CD4-positive, alpha-beta T cell treated with Interleukin-15 for 1 hour (primary cell): ENCODE data around the gene PODXL2.

Experiments used
- DNase-seq: peaks from one replicate; pipeline ENCODE4 v3.0.0-alpha.2; 2020

Gene PODXL2

DNA sequence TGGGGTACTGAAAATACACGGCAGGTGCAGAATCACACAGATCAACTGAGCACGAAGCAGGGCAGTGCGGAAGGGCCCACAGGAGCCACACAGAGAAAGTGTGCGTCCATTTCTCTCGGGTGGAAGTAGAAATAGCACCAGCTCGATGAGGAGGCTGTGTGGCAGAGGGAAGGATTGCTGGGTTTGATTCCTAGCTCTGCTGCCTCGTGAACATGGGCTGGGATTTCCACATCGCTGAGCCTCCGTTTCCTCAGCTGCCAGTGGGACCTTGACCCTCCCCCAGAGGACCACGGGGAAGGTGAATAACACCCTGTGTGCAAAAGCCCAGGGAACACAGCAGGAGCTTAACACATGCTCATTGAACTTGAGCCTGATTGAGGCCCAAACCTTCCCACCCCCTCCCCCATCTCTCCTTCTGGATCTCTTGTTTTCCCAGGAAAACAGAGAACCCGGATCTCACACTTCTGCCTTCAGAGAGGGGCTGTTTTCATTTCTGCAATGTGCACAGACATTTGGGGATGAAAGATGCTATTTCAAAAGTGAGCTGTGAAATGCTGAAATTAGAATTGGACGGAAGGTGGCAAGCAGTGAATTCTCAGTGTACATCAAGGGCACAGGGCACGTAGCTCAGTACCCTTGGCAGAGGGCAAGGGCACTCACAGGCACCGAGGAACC lies 82.2 kb downstream of the PODXL2 start:
- no peak for DNase-seq

DNA sequence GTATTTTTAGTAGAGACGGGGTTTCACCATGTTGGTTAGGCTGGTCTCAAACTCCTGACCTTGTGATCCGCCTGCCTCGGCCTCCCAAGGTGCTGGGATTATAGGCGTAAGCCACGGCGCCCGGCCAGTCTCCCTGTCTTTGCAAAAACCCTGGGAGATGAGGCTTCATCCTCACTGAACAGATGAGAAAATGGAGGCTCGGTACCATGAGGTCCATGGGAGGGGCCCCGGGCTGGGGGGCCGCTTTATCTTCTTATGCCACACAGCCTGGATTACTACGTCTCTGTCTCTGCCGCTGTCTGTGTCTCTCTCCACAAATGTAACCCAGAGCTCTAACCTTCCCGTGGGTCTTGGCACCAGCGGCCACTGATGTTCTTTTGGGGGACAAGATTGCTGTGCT lies 82.9 kb downstream of the PODXL2 start:
- no peak for DNase-seq

DNA sequence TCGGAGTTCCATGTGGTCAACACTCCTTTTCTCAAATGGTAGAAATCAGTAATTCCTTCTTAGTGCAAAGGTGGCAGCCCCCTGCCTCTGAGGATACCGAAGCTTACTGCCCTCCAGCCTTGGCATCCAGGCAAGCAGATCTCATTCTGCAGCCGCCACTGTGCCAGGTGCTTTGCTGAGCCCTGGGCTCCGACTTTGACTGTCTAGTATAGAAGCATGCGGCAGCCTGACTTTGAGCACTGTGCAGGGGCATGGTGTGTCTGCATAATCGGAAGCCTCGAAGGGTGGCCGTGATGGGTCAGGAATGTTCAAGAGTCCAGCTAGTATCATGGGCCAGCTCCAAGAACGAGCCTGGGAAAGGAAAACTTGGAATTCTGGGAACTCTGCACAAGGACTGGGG lies 83.5 kb downstream of the PODXL2 start:
- DNase-seq = no peak

DNA sequence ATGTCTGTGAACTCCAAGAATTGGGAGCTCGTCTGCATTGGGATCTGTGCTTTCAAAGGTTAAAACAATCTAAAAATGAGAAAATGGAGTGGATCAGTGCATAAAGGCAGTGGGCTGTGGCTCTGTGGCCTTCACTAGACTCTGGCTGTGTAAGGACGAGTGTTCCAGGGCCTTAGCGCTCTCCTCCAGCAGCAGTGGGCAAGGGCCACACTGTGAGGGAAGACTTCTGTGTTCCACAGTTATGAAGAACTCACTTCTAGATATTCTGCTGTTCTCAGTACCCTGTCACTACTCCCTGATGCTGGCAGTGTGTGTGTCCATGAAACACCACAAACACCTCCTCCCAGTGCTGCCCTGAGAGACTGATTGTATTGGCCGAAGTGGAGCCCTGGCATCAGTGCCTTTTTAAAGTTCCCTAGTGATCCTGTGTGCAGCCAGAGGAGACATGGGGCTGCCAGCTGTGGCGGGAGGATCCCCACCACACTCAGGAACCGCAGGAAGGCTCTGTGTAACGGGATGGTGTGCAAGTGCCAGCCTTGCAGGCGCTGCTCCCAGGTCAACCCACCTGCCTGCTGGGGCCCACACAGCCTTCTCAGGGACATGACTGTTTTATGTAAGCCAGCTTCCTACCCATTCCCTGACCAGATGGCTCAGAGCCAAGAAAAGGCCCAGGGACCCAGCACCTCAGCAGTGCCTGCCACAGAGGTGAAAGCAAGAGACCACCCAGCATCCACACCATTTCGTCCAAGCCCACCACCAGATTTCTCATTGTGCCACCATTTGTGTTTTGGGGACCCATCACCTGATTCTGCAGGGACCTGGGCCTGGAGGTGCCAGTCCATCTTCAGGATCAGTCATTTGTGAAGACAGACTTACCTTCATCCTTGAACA lies 84.1 kb downstream of the PODXL2 start:
- DNase-seq = no peak

DNA sequence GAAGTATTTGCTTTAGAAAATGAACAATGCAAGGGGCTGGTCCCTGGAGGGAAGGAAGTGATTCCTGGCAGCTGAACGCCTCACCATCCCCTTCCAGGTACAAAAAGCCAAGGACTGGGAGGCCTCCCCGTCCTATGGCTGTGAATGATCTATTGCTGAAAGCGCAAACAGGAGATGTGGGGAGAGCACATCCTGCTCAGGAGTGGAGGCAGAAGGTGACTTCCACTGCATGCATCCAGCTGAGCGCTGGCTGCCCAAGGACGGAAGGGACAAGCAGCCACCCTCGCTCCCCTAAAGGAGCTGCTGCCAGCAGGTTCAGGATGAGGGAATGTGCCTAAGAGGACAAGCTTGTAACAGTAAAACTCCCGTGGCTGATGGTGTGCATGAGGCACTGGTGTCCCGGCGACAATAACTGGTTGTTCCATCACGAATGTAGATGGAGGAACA lies 85.2 kb downstream of the PODXL2 start:
- no peak for DNase-seq

DNA sequence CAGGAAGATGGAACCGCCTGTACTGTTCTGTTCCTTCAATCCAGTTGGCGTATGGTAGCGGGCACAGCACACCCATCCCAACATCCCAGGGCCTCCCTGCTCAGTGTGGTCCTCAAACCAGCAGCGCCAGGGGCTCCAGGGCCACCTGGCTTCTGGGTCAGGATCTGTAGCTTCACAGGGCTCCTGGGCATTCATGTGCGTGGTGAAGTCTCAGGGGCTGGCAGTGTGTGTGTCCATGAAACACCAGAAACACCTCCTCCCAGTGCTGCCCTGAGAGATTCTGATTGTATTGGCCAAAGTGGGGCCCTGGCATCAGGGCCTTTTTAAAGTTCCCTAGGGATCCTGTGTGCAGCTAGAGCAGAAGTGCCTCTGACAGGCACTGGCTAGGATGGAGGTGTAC lies 85.9 kb downstream of the PODXL2 start:
- no peak for DNase-seq

DNA sequence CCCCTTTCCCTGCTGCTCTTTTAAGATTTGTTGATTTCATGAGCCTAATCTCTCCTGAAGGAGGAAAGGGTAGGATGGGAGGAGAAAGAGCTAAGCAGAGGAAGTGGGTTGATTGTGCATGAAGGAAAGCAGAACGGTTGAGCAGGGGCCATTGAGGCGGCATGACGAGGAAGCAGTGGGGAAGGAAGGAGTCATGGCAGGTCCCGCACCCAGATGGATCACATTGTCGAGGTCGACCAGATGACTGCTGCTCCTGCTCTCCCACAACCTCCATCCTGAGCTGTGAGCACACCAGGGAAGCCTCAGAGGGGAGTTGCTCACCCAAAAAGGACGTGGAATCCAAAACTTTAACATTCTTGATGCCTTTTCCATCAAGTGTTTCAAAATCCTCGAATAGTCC lies 86.5 kb downstream of the PODXL2 start:
- DNase-seq = no peak

DNA sequence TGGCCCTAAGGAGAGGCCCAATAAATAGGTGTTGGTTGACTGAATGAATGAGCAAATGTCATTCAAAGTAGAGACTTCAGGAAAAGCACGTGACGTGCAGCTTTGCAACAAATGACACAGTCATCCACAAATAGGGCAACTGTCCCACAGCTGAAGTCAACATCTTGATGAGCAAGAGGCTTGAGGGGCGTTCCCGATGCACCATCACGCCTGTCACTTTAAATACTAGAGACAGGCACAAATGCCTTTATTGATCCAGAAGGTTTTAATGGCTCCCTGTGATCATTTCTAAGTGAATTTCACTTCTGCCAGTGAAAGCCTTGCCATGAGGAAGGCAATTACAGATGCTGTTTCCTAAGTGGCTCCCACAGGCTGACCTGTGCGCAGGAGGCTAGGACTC lies 87.4 kb downstream of the PODXL2 start:
- DNase-seq = no peak

DNA sequence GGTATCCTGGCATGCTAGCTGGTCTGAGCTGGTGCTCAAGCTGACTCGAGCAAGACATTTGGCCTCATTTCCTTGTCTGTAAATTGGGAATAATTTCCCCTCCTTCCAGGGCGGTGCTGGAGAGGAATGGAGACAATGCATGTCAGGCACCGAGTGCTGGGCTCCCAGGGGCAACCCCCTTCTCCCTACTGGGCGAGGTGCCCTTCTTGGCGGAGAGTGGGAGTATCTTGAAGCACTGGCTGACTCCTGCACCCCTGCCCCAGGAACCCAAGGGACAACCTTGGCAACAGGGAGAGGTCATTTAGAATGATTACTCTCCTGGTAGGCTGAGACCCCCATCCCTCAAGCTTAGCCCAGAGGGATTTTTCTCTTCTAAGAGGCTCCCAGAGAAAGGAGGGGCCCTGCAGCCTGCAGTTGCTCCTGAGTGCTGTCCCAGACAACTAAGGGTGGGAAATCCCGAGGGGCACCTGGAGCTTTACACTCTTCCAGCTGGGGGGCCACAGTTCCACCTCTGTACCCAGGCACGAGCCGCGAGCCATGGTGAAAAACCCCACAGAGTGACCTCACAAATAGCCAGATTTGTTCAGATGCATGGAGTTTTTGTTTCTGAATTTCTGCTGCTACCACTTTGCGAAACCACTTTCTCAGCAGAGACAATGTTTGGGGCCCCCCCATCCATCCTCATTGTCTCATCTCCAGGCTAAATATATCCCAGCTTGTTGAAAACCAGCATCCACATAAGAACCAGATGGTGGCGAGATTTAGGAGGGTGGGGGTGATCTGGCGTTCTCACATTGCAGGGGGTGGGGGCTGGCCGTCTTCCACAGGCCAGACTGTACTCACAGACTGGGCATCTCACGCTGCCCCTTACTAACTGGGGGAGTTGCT lies 88.6 kb downstream of the PODXL2 start:
- no peak for DNase-seq

DNA sequence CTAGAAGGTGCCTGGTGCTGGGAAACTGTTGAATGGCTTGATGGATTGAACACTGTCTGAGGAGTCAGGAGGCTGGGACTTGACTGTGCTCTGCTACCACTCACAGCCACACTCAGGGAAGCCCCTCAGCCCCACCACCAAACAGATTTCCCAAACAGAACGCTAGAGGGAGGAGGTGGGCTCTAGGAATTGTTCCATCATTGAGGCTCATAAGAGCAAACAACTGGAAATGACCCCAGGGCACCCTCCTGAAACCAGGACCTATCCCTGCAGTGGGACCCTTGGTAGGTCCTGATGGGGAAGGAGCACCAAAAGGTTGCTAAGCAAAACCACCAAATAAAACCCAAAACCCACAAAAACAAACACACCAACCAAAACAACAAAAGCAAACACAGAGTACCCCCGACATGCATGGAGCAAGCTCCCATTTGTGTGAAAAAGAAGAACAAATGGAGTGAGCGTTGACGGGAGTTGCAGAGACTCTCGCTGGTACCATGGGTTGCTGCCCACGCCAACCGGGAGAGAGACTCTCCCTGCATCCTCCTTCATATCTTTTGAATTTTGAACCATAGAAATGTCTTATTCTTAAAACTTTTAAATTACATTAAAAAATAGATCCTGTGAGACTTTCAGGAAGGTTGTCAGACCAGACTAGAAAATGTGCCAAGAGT lies 89.4 kb downstream of the PODXL2 start:
- DNase-seq = no peak

DNA sequence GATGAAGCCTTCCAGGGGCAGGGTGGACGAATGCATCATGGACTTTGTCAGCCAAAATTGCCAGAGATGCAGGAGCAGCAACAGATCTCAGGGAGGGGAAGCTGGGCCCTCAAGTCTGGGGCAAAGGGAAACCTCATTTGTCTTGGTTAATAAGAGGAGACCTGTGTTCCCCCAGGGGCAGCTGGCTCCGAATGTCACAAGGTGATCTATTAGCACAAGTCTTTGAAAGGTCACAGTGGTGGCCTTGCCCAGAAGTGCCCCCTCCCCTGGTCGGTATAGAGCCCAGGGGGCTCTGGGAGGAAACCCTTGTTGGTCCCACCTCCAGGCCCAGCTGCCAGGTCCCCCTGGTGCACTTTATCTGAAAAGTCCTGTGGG lies 89.9 kb downstream of the PODXL2 start:
- DNase-seq = no peak

DNA sequence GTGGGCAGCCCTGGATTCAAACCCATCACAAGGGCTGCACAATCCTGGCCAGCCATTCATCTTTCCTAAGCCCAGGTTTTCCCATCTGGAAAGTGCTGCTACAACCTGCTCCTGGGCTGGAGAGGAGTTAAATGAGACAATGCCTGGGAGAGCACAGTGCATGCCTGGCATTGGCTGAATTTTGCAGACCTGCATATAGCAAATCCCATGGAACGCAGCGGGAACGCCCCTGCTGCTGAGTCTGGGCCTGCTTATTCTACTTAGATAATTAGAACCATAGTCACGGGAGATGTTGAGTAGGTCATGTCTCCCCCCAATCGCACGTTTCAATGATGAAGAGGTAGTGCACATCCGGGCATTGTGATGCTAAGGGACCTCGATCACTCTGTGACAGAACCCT lies 90.4 kb downstream of the PODXL2 start:
- DNase-seq = no peak

DNA sequence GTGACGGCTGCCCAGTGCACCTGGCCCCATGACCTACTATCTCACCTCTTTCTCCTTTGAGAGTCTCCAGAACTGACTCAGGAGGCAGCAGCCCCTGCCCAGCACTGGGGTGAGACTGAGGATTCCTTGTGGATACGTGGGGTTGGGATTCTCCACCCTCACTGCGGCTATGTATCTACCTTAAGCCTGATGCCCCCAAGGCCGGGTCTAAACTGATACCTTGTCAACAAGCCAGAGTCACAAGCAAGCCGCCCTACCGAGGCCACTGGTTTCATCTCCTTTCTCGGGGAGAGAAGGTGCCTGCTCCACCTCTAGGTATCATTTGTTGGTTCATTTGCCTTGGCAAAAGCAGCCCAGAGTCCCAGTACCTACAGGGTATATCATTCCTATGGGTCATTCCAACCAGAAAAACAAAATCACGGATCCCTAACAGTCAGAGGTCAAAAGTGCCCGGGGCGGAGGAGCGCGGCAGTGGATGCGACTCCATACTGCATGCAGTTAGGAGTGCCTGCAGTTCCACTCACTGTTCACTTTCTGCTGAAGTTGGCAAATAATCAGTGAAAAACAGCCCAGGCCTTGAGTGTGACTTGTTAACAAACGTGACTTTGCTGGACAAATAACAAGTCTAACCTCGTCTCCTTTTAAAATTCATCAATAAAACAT lies 91.3 kb downstream of the PODXL2 start:
- no peak for DNase-seq

DNA sequence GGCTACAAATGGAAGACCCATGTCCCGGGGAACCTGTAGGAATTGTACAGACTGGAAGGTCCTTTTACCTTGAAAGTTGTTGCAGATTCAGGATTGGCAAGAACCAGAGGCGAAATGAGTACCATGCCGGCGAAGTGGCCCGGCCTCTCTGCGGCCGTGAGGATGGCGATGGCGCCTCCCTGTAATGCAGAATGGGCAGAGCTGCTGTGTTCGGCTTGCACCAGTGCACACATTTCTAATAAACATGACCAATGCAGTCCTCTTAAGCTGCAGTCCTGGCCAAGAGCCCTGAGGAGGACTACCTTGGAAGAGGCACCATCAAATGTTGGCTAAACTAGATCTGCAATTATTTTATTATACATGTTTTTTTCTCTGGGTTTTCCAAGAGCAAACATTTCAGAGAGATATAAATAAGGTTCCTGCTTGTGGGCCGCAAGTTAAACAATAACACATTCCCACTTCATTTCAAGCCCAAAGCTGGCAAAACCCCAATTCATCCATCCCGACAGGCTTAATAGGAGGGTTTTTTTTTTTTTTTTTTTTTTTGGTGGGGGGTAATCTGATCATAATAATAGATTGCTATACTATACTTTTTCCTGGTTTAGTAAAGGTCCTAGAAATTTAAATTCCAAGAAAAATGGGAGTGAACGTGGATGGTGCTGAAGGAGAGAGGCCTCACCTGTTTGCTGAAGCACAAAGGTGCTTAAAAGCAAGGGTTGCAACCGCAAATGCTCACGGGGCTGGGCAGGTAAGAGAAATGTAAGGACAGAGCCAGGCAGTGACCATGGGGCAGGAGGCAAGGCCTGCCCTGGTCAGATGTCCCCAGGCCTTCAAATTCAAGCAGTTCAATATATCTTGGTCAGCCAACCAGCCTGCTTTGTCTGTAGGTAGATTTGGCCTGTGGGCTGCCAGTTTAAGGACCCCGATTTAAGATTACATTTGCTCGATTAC lies 92.3 kb downstream of the PODXL2 start:
- no peak for DNase-seq

DNA sequence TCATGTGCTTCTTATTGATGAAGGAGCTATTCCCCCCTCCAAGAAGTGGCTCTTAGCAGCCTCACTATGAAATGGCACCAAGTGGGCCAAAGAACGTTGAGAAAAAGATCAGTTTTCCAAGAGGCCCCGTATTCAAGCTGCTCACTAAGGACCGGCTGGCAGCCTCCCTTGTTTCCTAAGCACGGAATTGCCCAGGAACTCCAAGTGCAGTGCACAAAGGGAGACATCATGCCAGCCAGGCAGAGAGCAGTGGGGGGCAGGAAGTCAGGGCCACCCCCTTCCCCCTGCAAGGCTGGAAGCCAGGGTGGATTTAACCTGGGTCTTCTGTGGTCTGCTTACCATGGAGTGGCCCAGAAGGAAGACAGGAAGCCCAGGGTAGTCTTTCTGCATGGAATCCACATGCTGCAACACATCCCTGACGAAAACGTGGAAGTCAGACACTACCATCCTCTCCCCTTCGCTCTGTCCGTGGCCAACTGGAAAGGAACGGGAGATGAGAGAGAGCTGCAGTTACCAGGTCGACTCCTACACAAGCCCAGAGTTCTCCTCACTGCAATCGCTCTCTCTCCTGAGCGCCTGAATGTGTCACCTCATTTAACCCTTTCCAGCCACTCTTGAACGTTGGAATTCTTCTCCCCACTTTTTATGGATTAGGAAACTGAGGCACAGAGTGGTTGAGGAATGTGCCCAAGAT lies 93.3 kb downstream of the PODXL2 start:
- no peak for DNase-seq
